ENCODE results near the gene MED26.

Gene MED26

DNA sequence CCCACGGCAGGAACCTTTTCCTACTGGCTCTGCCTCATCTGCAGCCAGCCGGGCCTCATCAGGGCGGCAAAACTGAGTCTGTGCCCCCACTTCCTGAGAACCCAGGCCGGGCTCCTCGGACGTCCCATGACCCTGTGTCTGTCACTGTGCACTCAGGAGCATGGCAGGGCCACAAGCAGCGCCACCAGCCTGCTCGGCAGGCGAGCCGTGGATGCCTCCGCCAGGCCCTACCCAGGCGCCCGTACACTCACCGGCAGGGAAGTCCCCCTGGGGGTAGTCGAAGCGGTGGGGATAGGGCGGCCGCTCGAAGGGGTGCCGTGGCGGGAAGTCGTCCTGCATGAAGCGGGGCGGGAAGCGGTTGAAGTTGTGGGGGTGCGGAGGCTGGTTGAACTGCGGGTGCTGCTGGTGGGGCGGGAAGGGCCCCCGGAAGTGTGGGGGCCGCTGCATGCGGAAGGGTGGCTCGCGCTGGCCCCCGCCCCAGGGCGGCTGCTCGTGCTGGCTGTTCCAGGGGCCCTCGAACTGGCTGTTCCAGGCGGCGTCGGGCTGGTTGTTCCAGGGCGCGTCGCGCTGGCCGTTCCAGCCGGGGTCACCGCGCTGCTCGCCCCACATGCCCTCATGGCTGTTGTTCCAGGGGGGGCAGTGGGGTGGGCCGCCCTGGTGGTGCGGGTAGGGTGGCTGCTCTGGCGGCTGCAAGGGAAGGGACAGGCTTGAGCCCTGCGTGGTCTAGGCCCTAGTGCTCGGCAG is 102.8 kb downstream of the MED26 start:
- TF ChIP-seq CTCF (conservative IDR thresholded peaks at IDR 0.05): no peak
- H3K27ac ChIP-seq: no peak overlapping the region
